Activated CD4-positive, alpha-beta T cell treated with anti-CD3 and anti-CD28 coated beads for 36 hours (primary cell): ENCODE results near the gene ZNF784. TPM values are rescaled to one million over a fixed set of nuclear protein-coding genes. Genes with fewer than 3 reads are reported as not detected.
A peak's percentile ranks its signal among the peaks of the same experiment; 100 is the strongest.

Experiments
- ATAC-seq: fragments of 200-7000 bp; cut with Tn5 transposase; one replicate; pipeline ENCODE4 v1.10.0; 2021; ENCODE audit warnings: mild to moderate bottlenecking, moderate library complexity
- CTCF ChIA-PET: fragments of 350-600 bp; sonication (Branson Sonifier 250); formaldehyde crosslinking; loops from one replicate; lab custom pipeline; 2021; ENCODE audit warnings: antibody characterized with exemption; lab: Charles Lee
- POLR2A ChIA-PET: fragments of 350-600 bp; sonication (Branson Sonifier 250); formaldehyde crosslinking; loops from one replicate; lab custom pipeline; 2021; ENCODE audit warnings: antibody characterized with exemption, inconsistent platforms; lab: Charles Lee
- DNase-seq: peaks from one replicate; pipeline ENCODE4 v3.0.0-alpha.2; 2020
- H3K27ac Mint-ChIP-seq: one replicate; pipeline ENCODE4 v1.8.0; 2021; ENCODE audit warnings: mixed read lengths
- H3K27me3 Mint-ChIP-seq: one replicate; pipeline ENCODE4 v1.8.0; 2021; ENCODE audit warnings: mixed read lengths
- H3K36me3 Mint-ChIP-seq: one replicate; pipeline ENCODE4 v1.8.0; 2021; ENCODE audit warnings: low read depth, mixed read lengths
- H3K4me1 Mint-ChIP-seq: one replicate; pipeline ENCODE4 v1.8.0; 2021; ENCODE audit warnings: mixed read lengths
- H3K4me3 Mint-ChIP-seq: one replicate; pipeline ENCODE4 v1.8.0; 2021; ENCODE audit warnings: mild to moderate bottlenecking, moderate library complexity, mixed read lengths
- H3K9me3 Mint-ChIP-seq: one replicate; pipeline ENCODE4 v1.8.0; 2021; ENCODE audit warnings: low read depth, mixed read lengths
- intact Hi-C, 2 experiments: fragments of 100-400 bp; cut with DNase I in 1 of 2; cut with micrococcal nuclease in 1 of 2; formaldehyde crosslinking; loops; one replicate each; pipeline versions ENCODE4 v1.14.2 to v1.15.1; 2022 to 2024; cut with DNase I, micrococcal nuclease
- total RNA-seq, 2 experiments: library from RNA; stranded (reverse); gene quantifications; one replicate each; pipeline ENCODE4 v1.2.3, GENCODE V29; 2021

ZNF784 gene
- total RNA-seq, 2 experiments from 2014 or later: 3.2 to 4.3 TPM

DNA sequence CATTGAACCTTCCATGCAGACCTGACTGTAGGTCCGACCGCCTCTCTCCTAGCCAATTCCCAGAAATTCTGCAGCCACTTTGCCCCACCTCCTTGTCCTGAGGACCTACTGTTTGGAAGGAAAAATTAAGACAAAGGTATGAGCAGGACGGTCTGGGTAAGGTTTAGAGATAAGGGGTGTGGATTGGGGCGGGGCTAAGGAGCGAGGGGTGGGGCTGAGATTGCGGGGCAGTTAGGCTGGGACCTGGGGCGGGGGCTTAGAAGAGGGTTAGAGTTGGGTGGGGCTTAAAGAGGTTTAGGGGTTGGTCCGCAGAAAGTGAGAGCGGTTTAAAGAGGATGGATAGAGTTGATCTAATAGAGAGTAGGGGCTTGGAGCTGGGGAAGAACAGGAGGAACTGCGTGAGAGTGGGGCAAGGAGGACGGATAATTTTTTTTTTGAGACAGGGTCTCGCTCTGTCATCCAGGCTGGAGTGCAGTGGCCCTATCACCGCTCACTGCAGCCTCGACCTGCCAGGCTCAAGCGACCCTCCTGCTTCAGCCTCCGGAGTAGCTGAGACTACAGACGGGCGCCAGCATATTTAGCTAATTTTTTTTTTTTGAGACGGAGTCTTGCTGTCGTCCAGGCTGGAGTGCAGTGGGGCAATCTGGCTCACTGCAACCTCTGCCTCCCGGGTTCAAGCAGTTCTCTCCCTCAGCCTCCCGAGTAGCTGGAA, 20.6 kb downstream of the ZNF784 start:
- H3K9me3 Mint-ChIP-seq: no peaks in the 10 kb centered on the region
- no peaks in the 10 kb centered on the region for H3K27me3 Mint-ChIP-seq
- ChIA-PET CTCF (interaction anchor here (0.8 to 4.1 kb wide), 3 partner anchors 18 to 28 kb away, joined by 3 to 33 read pairs (median 3); no protein-coding TSS in a partner anchor), POLR2A (no interaction called here)
- peak overlapping the region; percentile 96 for H3K27ac Mint-ChIP-seq
- H3K4me1 Mint-ChIP-seq: peaks cover 50% of the 10 kb centered on the region
- peak; percentile 36 for DNase-seq
- H3K36me3 Mint-ChIP-seq: peaks cover 26% of the 10 kb centered on the region
- intact Hi-C loops: loop anchor here in 1 of 2 experiments (10.0 kb wide), 1 partner anchor 439 kb away; the partner anchor contains the start of gene DNAAF3
- peak overlapping the region; percentile 30 for H3K4me3 Mint-ChIP-seq
- no peak for ATAC-seq

- Mint-ChIP-seq H3K36me3 (peaks cover 27% of the 10 kb centered on the region), H3K4me1 (peaks cover 49% of the 10 kb centered on the region), H3K27me3 (no peaks in the 10 kb centered on the region), H3K9me3 (no peaks in the 10 kb centered on the region), H3K4me3 (peak overlapping the region; percentile 30), H3K27ac (no peak overlapping the region)
- POLR2A ChIA-PET: no interaction called here
- ATAC-seq: no peak
- intact Hi-C loops: loop anchor here in 1 of 2 experiments (10.0 kb wide), 1 partner anchor 438 kb away; the partner anchor contains the start of gene DNAAF3
- no peak for DNase-seq
- CTCF ChIA-PET: no interaction called here
Measured at GRCh38 chr19:55603115-55603514, 21.3 kb downstream of the ZNF784 start.

DNA sequence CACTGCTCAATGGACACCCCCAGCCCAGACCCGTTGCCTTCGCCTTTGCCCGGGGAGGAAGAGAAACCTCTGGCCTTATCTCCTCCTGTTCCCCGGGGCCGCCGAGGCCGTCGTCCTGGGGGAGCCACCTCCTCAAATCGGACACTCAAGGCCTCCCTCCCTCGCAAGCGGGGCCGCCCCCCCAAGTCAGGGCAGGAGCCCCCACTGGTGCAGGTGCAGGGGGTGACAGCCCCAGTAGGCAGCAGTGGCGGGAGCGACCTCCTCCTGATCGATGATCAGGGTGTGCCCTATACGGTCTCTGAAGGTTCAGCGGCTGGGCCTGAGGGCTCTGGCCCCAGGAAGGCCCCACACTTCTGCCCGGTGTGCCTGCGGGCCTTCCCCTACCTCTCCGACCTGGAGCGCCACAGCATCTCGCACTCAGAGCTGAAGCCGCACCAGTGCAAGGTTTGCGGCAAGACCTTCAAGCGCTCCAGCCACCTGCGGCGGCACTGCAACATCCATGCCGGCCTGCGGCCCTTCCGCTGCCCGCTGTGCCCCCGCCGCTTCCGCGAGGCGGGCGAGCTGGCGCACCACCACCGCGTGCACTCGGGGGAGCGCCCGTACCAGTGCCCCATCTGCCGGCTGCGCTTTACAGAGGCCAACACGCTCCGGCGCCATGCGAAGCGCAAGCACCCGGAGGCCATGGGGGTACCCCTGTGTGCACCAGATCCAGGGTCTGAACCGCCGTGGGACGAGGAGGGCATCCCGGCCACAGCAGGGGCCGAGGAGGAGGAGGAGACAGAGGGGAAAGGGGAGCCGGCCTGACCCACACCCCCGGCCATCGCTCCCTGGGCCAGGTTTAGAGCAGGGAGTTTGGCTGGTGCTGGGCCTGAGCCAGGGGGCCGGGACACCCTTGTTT, 22.0 kb downstream of the ZNF784 start:
- intact Hi-C loops: loop anchor here in 1 of 2 experiments (10.0 kb wide), 1 partner anchor 438 kb away; the partner anchor contains the start of gene DNAAF3
- peaks cover 25% of the 10 kb centered on the region for H3K36me3 Mint-ChIP-seq
- ATAC-seq (no peak), DNase-seq (no peak)
- no peak overlapping the region for H3K27ac Mint-ChIP-seq
- H3K4me1 Mint-ChIP-seq: peaks cover 44% of the 10 kb centered on the region
- H3K4me3 Mint-ChIP-seq: no peak overlapping the region
- no peaks in the 10 kb centered on the region for H3K27me3 Mint-ChIP-seq
- no peaks in the 10 kb centered on the region for H3K9me3 Mint-ChIP-seq
- POLR2A ChIA-PET: interaction anchor here (0.7 kb wide), 1 partner anchor 201 kb away, joined by 3 read pairs; no protein-coding TSS in a partner anchor
- CTCF ChIA-PET: no interaction called here

DNA sequence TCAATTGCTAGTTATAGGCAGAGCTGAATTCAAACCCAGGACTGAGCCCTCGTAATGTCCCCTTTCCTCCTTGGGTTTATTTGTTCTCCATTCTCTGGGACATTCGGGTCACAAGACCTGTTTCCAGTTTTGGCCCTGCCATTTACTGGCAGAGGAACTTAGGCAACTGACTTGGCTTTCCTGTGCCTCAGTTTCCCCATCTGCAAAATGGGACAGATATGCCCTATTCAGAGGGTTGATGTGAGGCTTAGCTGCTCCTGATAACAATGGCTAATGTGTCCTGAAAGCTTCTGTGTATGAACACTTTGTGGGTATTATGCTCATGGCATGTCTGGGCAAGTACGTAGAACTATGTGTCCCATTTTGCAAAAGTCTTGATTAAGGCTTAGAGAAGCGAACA, 23.3 kb downstream of the ZNF784 start:
- intact Hi-C loops: loop anchor here in 1 of 2 experiments (10.0 kb wide), 1 partner anchor 436 kb away; the partner anchor contains the start of gene DNAAF3
- Mint-ChIP-seq H3K27ac (peak overlapping the region; percentile 90), H3K4me3 (peak overlapping the region; percentile 78), H3K27me3 (no peaks in the 10 kb centered on the region), H3K4me1 (peaks cover 36% of the 10 kb centered on the region), H3K36me3 (peaks cover 30% of the 10 kb centered on the region), H3K9me3 (no peaks in the 10 kb centered on the region)
- CTCF ChIA-PET: no interaction called here
- ATAC-seq: no peak
- no peak for DNase-seq
- POLR2A ChIA-PET: interaction anchor here (0.6 kb wide), 1 partner anchor 53 kb away, joined by 3 read pairs; no protein-coding TSS in a partner anchor

- Mint-ChIP-seq H3K9me3 (no peaks in the 10 kb centered on the region), H3K27ac (peak overlapping the region; percentile 90), H3K36me3 (peaks cover 33% of the 10 kb centered on the region), H3K4me3 (peak overlapping the region; percentile 78), H3K27me3 (no peaks in the 10 kb centered on the region), H3K4me1 (peaks cover 35% of the 10 kb centered on the region)
- POLR2A ChIA-PET: interaction anchor here (0.6 kb wide), 1 partner anchor 53 kb away, joined by 3 read pairs; no protein-coding TSS in a partner anchor
- intact Hi-C loops: loop anchor here in 1 of 2 experiments (1.0 to 10.0 kb wide), 4 partner anchors 139 to 1151 kb away; partner anchors contain the start of genes DNAAF3, ISOC2 and LENG8
- CTCF ChIA-PET: interaction anchor here (1.3 kb wide), 1 partner anchor 37 kb away, joined by 5 read pairs; no protein-coding TSS in a partner anchor
- ATAC-seq: no peak
- no peak for DNase-seq
Measured at GRCh38 chr19:55600662-55601028, 23.7 kb downstream of the ZNF784 start.

- intact Hi-C loops: loop anchor here (1.0 to 10.0 kb wide), 25 partner anchors 13 to 1733 kb away; partner anchors contain the start of genes U2AF2 (in 2 of the 2), ZNF579 (in 2 of the 2), ZNF784 (in 2 of the 2) and DNAAF3 (in 1 of the 2)
- Mint-ChIP-seq H3K4me3 (peak within 1 kb of the TSS; percentile 89), H3K36me3 (peaks cover 39% of the 10 kb centered on the region), H3K4me1 (peaks cover 35% of the 10 kb centered on the region), H3K27ac (peak within 1 kb of the TSS; percentile 99), H3K27me3 (no peaks in the 10 kb centered on the region), H3K9me3 (no peaks in the 10 kb centered on the region)
- ATAC-seq: peak; percentile 57
- POLR2A ChIA-PET: interaction anchor here (0.6 to 1.8 kb wide), 9 partner anchors 12 to 521 kb away, joined by 3 to 12 read pairs (median 4); partner anchors contain the start of genes U2AF2, UBE2S, ZNF579 and ZNF784
- CTCF ChIA-PET: interaction anchor here (1.1 to 1.3 kb wide), 3 partner anchors 37 to 54 kb away, joined by 4 to 7 read pairs (median 5); partner anchors contain the start of gene U2AF2
- peak; percentile 91 for DNase-seq
Measured at GRCh38 chr19:55599842-55600661, 24.3 kb downstream of the ZNF784 start, which contains the start of gene ZNF524. ZNF524 (plus strand) TSS chr19:55600288; CDS start chr19:55602113, 1,825 bp downstream.

DNA sequence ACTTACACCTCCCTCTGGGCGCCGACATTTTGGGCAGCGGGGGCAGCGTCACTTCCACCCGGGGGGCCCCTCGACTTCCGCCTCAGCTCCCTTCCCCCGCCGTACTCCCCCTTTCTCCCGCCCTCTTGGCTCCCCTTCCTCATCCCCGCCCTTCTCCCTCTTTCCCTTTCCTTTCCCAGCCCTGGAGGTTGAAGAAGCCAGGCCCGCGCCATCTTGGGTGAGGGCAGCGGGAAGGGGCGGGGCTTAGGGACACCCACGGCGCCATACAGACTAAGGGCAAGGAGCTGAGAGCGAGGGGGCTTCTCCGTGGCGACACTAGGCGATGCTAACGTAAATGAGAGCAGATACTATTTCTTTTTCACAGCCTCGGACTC, 24.9 kb downstream of the ZNF784 start, which contains the start of gene FIZ1:
FIZ1 (minus strand) TSS at position 50 of the 374 bp plus-strand sequence. CDS start 1,652 bp downstream, outside the sequence.
- Mint-ChIP-seq H3K36me3 (peaks cover 44% of the 10 kb centered on the region), H3K4me1 (peaks cover 29% of the 10 kb centered on the region), H3K4me3 (peak within 1 kb of the TSS; percentile 89), H3K27me3 (no peaks in the 10 kb centered on the region), H3K27ac (peak within 1 kb of the TSS; percentile 99), H3K9me3 (no peaks in the 10 kb centered on the region)
- DNase-seq: peak; percentile 98
- CTCF ChIA-PET: interaction anchor here (0.6 to 1.3 kb wide), 5 partner anchors 38 to 419 kb away, joined by 3 to 7 read pairs (median 4); partner anchors contain the start of genes SYT5 and U2AF2
- peak; percentile 79 for ATAC-seq
- intact Hi-C loops: loop anchor here (1.0 to 2.0 kb wide), 21 partner anchors 12 to 1733 kb away; partner anchors contain the start of genes U2AF2 (in 2 of the 2), ZNF579 (in 2 of the 2), ZNF784 (in 2 of the 2) and EPN1 (in 1 of the 2)
- POLR2A ChIA-PET: interaction anchor here (0.5 to 1.8 kb wide), 14 partner anchors 12 to 583 kb away, joined by 3 to 12 read pairs (median 4); partner anchors contain the start of genes CCDC106, SYT5, U2AF2 and UBE2S

GRCh38 chr19:55598719-55599467, 25.5 kb downstream of the ZNF784 start:
- ATAC-seq (peak; percentile 79), DNase-seq (peak; percentile 98)
- H3K27me3 Mint-ChIP-seq: no peaks in the 10 kb centered on the region
- H3K9me3 Mint-ChIP-seq: no peaks in the 10 kb centered on the region
- intact Hi-C loops: loop anchor here (1.0 to 2.0 kb wide), 21 partner anchors 12 to 1732 kb away; partner anchors contain the start of genes U2AF2 (in 2 of the 2), ZNF579 (in 2 of the 2), ZNF784 (in 2 of the 2) and EPN1 (in 1 of the 2)
- peaks cover 28% of the 10 kb centered on the region for H3K4me1 Mint-ChIP-seq
- ChIA-PET CTCF (interaction anchor here (0.5 to 1.3 kb wide), 6 partner anchors 39 to 419 kb away, joined by 3 to 7 read pairs (median 4); partner anchors contain the start of genes SYT5 and U2AF2), POLR2A (interaction anchor here (0.5 to 1.8 kb wide), 12 partner anchors 11 to 1135 kb away, joined by 3 to 12 read pairs (median 4); partner anchors contain the start of genes CCDC106, LENG9, SYT5 and U2AF2)
- peak overlapping the region; percentile 99 for H3K27ac Mint-ChIP-seq
- peak overlapping the region; percentile 89 for H3K4me3 Mint-ChIP-seq
- peaks cover 44% of the 10 kb centered on the region for H3K36me3 Mint-ChIP-seq

DNA sequence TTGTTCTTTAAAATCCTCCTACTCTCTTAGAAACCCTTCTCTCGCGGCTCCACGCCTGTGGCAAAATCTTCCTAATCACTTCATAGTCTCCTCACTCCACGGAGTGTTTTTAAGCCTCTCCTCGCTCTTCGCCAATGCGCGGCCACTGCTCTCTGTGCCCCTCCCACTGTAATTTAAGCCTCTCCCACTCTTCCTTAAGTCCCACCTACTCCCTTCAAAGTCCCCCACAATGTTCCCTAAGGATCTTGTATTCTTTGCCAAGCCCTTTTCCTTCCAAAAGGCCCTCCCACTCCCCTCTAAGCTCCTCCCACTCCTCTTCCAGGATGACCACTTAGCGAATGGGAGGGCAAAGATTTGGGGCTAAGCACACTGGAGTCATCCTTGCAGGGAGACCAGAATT, 26.3 kb downstream of the ZNF784 start:
- ATAC-seq (no peak), DNase-seq (no peak)
- no peak overlapping the region for H3K4me3 Mint-ChIP-seq
- intact Hi-C loops: loop anchor here (2.0 kb wide), 4 partner anchors 17 to 1731 kb away; partner anchors contain the start of genes MYADM (in 1 of the 2) and ZNF579 (in 1 of the 2)
- no peaks in the 10 kb centered on the region for H3K9me3 Mint-ChIP-seq
- peaks cover 23% of the 10 kb centered on the region for H3K4me1 Mint-ChIP-seq
- H3K27me3 Mint-ChIP-seq: no peaks in the 10 kb centered on the region
- ChIA-PET CTCF (interaction anchor here (1.4 kb wide), 1 partner anchor 8 kb away, joined by 3 read pairs; no protein-coding TSS in a partner anchor), POLR2A (no interaction called here)
- H3K36me3 Mint-ChIP-seq: peaks cover 41% of the 10 kb centered on the region
- peak overlapping the region; percentile 8 for H3K27ac Mint-ChIP-seq
